Measurements from ENCODE around the gene GMCL2. TPM values are rescaled to one million over a fixed set of nuclear protein-coding genes. Genes with fewer than 3 reads are reported as not detected.

GMCL2 gene
- total RNA-seq, 3 donors from 2014 or later: not detected

- no peak overlapping the region for H3K27ac ChIP-seq
- H3K4me1 ChIP-seq: peaks cover 20 to 33% of the 10 kb centered on the region in 2 donors
- DNase-seq (ENCODE audit: low spot score in 2 of 2): no peak
- no peaks in the 10 kb centered on the region for H3K27me3 ChIP-seq
- H3K9me3 ChIP-seq: no peaks in the 10 kb centered on the region
- intact Hi-C loops (cut with DNase I; ENCODE audit: low total_unique reads): no loop called here
- TF ChIP-seq CTCF (IDR thresholded peaks at IDR 0.05) (no peak), POLR2A (IDR thresholded peaks at IDR 0.05) (no peak), POLR2AphosphoS5 (IDR thresholded peaks at IDR 0.05) (no peak)
- H3K36me3 ChIP-seq: no peaks in the 10 kb centered on the region
- no peak overlapping the region for H3K4me3 ChIP-seq
These were observed 47.1 kb upstream of the GMCL2 start for GRCh38 chr5:178234121-178234749.

- no peaks in the 10 kb centered on the region for H3K9me3 ChIP-seq
- intact Hi-C loops (cut with DNase I; ENCODE audit: low total_unique reads): no loop called here
- TF ChIP-seq CTCF (IDR thresholded peaks at IDR 0.05) (no peak), POLR2AphosphoS5 (IDR thresholded peaks at IDR 0.05) (no peak), POLR2A (IDR thresholded peaks at IDR 0.05) (no peak)
- peak overlapping the region; percentile 82 to 96 (median 92) for H3K4me3 ChIP-seq
- H3K4me1 ChIP-seq: peaks cover 20 to 28% of the 10 kb centered on the region in 2 donors
- H3K36me3 ChIP-seq: no peaks in the 10 kb centered on the region
- DNase-seq (ENCODE audit: low spot score in 2 of 2): no peak
- H3K27ac ChIP-seq: peak overlapping the region; percentile 94 to 95
- H3K27me3 ChIP-seq: no peaks in the 10 kb centered on the region
These were observed 45.8 kb upstream of the GMCL2 start for GRCh38 chr5:178232920-178233429.

- H3K4me3 ChIP-seq: peak within 1 kb of the TSS; percentile 82 to 96 (median 92)
- no peaks in the 10 kb centered on the region for H3K27me3 ChIP-seq
- peaks cover 4% of the 10 kb centered on the region for H3K36me3 ChIP-seq
- TF ChIP-seq POLR2A (IDR thresholded peaks at IDR 0.05) (no peak), CTCF (IDR thresholded peaks at IDR 0.05) (no peak), POLR2AphosphoS5 (IDR thresholded peaks at IDR 0.05) (peak in 2 of 3 donors; percentile 20 to 28)
- peaks cover 15 to 21% of the 10 kb centered on the region in 2 donors for H3K4me1 ChIP-seq
- H3K27ac ChIP-seq: peak within 1 kb of the TSS; percentile 94 to 95
- intact Hi-C loops (cut with DNase I; ENCODE audit: low total_unique reads): no loop called here
- peak; percentile 66 to 74 for DNase-seq (ENCODE audit: low spot score in 2 of 2)
- no peaks in the 10 kb centered on the region for H3K9me3 ChIP-seq
These were observed 45.2 kb upstream of the GMCL2 start, which contains the start of gene PHYKPL for GRCh38 chr5:178232124-178232919. TSS of gene PHYKPL (minus strand) at chr5:178232802. CDS start at chr5:178232550, 252 bp downstream.

- no peaks in the 10 kb centered on the region for H3K27me3 ChIP-seq
- peaks cover 5% of the 10 kb centered on the region for H3K36me3 ChIP-seq
- intact Hi-C loops (cut with DNase I; ENCODE audit: low total_unique reads): no loop called here
- no peak for DNase-seq (ENCODE audit: low spot score in 2 of 2)
- H3K4me1 ChIP-seq: peaks cover 12 to 14% of the 10 kb centered on the region in 2 donors
- TF ChIP-seq POLR2A (IDR thresholded peaks at IDR 0.05) (no peak), POLR2AphosphoS5 (IDR thresholded peaks at IDR 0.05) (no peak)
- H3K27ac ChIP-seq: peak overlapping the region; percentile 94 to 95
- H3K9me3 ChIP-seq: no peaks in the 10 kb centered on the region
- peak overlapping the region; percentile 82 to 96 (median 92) for H3K4me3 ChIP-seq
These were observed 44.5 kb upstream of the GMCL2 start for GRCh38 chr5:178231539-178232123.

- TF ChIP-seq CTCF (IDR thresholded peaks at IDR 0.05): no peak
- peak in 1 of 3 donors; percentile 16 for TF ChIP-seq POLR2AphosphoS5 (IDR thresholded peaks at IDR 0.05)
- Histone ChIP-seq H3K27me3 (no peaks in the 10 kb centered on the region), H3K9me3 (no peaks in the 10 kb centered on the region), H3K4me1 (peaks cover 8 to 9% of the 10 kb centered on the region in 2 donors), H3K27ac (peak overlapping the region; percentile 94 to 95), H3K36me3 (peaks cover 5% of the 10 kb centered on the region), H3K4me3 (peak overlapping the region; percentile 82 to 96 (median 92))
- no peak for DNase-seq (ENCODE audit: low spot score in 2 of 2)
- intact Hi-C loops (cut with DNase I; ENCODE audit: low total_unique reads): no loop called here
These were observed 43.8 kb upstream of the GMCL2 start for GRCh38 chr5:178230879-178231538.
